GM12878 (cell line): ENCODE data around the gene MRPS25. TPM values are rescaled to one million over a fixed set of nuclear protein-coding genes. Genes with fewer than 3 reads are reported as not detected.

ENCODE experiments used
- ATAC-seq: fragments of 200-7000 bp; cut with Tn5 transposase; 3 replicates; pipeline ENCODE4 v1.9.1; 2020; ENCODE audit warnings: mild to moderate bottlenecking, moderate library complexity
- BruUV-seq: library from RNA; stranded (reverse); fragments of 400-500 nt; replicated peaks from 2 replicates; lab custom pipeline; 2021; lab: Mats Ljungman, UMichigan
- CTCF ChIA-PET: fragments of 300-600 bp; sonication (Branson Sonifier 250); formaldehyde crosslinking; extraction: SDS; loops from one replicate; lab custom pipeline; 2021; ENCODE audit warnings: inconsistent platforms; lab: Yijun Ruan, JAX
- POLR2A ChIA-PET: fragments of 350-600 bp; formaldehyde crosslinking; extraction: SDS; loops from one replicate; lab custom pipeline; 2021; ENCODE audit warnings: inconsistent platforms; lab: Charles Lee
- RAD21 ChIA-PET: fragments of 300-600 bp; sonication (Branson Sonifier 250); formaldehyde crosslinking; loops from one replicate; lab custom pipeline; 2023; ENCODE audit warnings: antibody characterized with exemption; ENCODE audit not compliant: unreplicated experiment; lab: Charles Lee
- SMC1A ChIA-PET: fragments of 300-600 bp; sonication (Branson Sonifier 250); formaldehyde crosslinking; loops from one replicate; lab custom pipeline; 2023; ENCODE audit not compliant: unreplicated experiment, uncharacterized antibody; lab: Charles Lee
- DNase-seq: peaks from one replicate; pipeline ENCODE4 v3.0.0-alpha.2; 2011; ENCODE audit warnings: low read depth, low spot score
- FAIRE-seq: peaks from 3 replicates; lab custom pipeline; 2011; peaks lifted over from hg19 to GRCh38; lab: Jason Lieb, UNC
- H2AFZ ChIP-seq: 2 replicates; pipeline ENCODE4 v1.6.0; 2011; ENCODE audit warnings: low read depth, low read length, control low read depth; ENCODE audit not compliant: control insufficient read depth
- H3K27ac ChIP-seq: 2 replicates; pipeline ENCODE4 v1.5.1; 2011; ENCODE audit warnings: control low read depth; ENCODE audit not compliant: control insufficient read depth, insufficient read depth
- H3K27me3 ChIP-seq, 2 experiments: replicated peaks in 1 of 2; 2 replicates each; pipeline versions ENCODE4 v1.6.0 to v1.6.1; 2011; ENCODE audit warnings: low read length in 1 of 2; ENCODE audit not compliant: control insufficient read depth in 2 of 2, insufficient read depth in 2 of 2
- H3K36me3 ChIP-seq, 2 experiments: 2 replicates each; pipeline ENCODE4 v1.5.1; 2011; ENCODE audit warnings: low read length in 1 of 2; ENCODE audit not compliant: control insufficient read depth in 2 of 2, insufficient read depth in 2 of 2
- H3K4me1 ChIP-seq: 2 replicates; pipeline ENCODE4 v1.6.1; 2011; ENCODE audit warnings: mild to moderate bottlenecking, low read length, moderate library complexity, mixed read lengths; ENCODE audit not compliant: control insufficient read depth, insufficient read depth
- H3K4me2 ChIP-seq: 2 replicates; pipeline ENCODE4 v1.6.0; 2011; ENCODE audit warnings: control low read depth; ENCODE audit not compliant: control insufficient read depth, insufficient read depth
- H3K4me3 ChIP-seq: fragments of 200-600 bp; sonication (generic); 2 replicates; pipeline ENCODE4 v1.5.1; 2016
- H3K79me2 ChIP-seq: 2 replicates; pipeline ENCODE4 v1.6.0; 2011; ENCODE audit warnings: low read length; ENCODE audit not compliant: control insufficient read depth, insufficient read depth
- H3K9ac ChIP-seq: 2 replicates; pipeline ENCODE4 v1.8.0; 2011; ENCODE audit warnings: low read length, control low read depth, mixed read lengths; ENCODE audit not compliant: control insufficient read depth, insufficient read depth
- H3K9me3 ChIP-seq: replicated peaks from 3 replicates; pipeline ENCODE4 v1.5.1; 2011; ENCODE audit warnings: mild to moderate bottlenecking, low read length; ENCODE audit not compliant: control insufficient read depth, insufficient read depth
- H4K20me1 ChIP-seq: 2 replicates; pipeline ENCODE4 v1.6.0; 2011; ENCODE audit not compliant: control insufficient read depth, insufficient read depth
- BACH1 ChIP-seq: fragments of 450-650 bp; IDR thresholded peaks from 2 replicates; pipeline ENCODE4 v1.6.1; 2017; ENCODE audit warnings: mild to moderate bottlenecking, borderline replicate concordance
- BCLAF1 ChIP-seq: fragments of 450-650 bp; IDR thresholded peaks from 2 replicates; pipeline ENCODE4 v1.6.1; 2017; ENCODE audit warnings: antibody characterized with exemption, mild to moderate bottlenecking, moderate library complexity
- E4F1 ChIP-seq: fragments of 450-650 bp; IDR thresholded peaks from 2 replicates; pipeline ENCODE4 v1.6.1; 2018; ENCODE audit warnings: borderline replicate concordance, mild to moderate bottlenecking; ENCODE audit not compliant: partially characterized antibody
- EZH2 ChIP-seq: IDR thresholded peaks from 2 replicates; pipeline ENCODE4 v1.6.1; 2012; ENCODE audit warnings: low read depth, mild to moderate bottlenecking, control low read depth, inconsistent platforms, low read length, borderline replicate concordance; ENCODE audit not compliant: control insufficient read depth
- HDAC2 ChIP-seq: fragments of 200-600 bp; sonication (generic); IDR thresholded peaks from 2 replicates; pipeline ENCODE4 v1.6.1; 2017
- NFIC ChIP-seq: IDR thresholded peaks from 2 replicates; pipeline ENCODE4 v1.6.1; 2012; ENCODE audit warnings: low read depth, mild to moderate bottlenecking, inconsistent platforms, low read length, moderate library complexity
- SP1 ChIP-seq: IDR thresholded peaks from one replicate; pipeline ENCODE4 v1.6.1; 2011; ENCODE audit warnings: low read depth, low read length
- SUZ12 ChIP-seq: fragments of 200-600 bp; sonication (generic); IDR thresholded peaks from one replicate; pipeline ENCODE4 v1.6.1; 2018; ENCODE audit warnings: antibody characterized with exemption, mild to moderate bottlenecking; ENCODE audit not compliant: unreplicated experiment
- USF1 ChIP-seq: IDR thresholded peaks from 2 replicates; pipeline ENCODE4 v1.6.1; 2011; ENCODE audit warnings: borderline replicate concordance, low read depth, mild to moderate bottlenecking, moderate library complexity, mixed read lengths, low read length; ENCODE audit not compliant: insufficient read depth; ENCODE audit errors: extremely low read length
- ZBED1 ChIP-seq: IDR thresholded peaks from 2 replicates; pipeline ENCODE4 v1.6.1; 2016; ENCODE audit warnings: borderline replicate concordance
- WGBS: methylation state at CpG from one replicate; pipeline ENCODE4 v1.1.6; 2016; ENCODE audit warnings: low lambda C conversion rate; ENCODE audit not compliant: insufficient replicate concordance, insufficient coverage; ENCODE audit errors: missing lambda C conversion rate; 5-methylcytosine and 5-hydroxymethylcytosine counted together
- in situ Hi-C: fragments of 300-500 bp; cut with MboI; formaldehyde crosslinking; loops from 9 replicates; pipeline ENCODE4 v1.14.3; 2018; ENCODE audit warnings: mixed read lengths
- intact Hi-C: fragments of 100-400 bp; cut with micrococcal nuclease; formaldehyde crosslinking; loops from one replicate; pipeline ENCODE4 v1.14.2; 2022; ENCODE audit not compliant: unreplicated experiment
- polyA plus RNA-seq, 11 experiments: library from polyadenylated mRNA; depleted of rRNA in 4 of 11; unstranded in 6 of 11; stranded (reverse) in 5 of 11; fragments of >200 nt; fragmentation: Nextera tagmentation in 4 of 11; fragmentation: Illumina TruSeq in 1 of 11; extraction: Ambion mirVana in 4 of 11; extraction: Trizol in 1 of 11; gene quantifications; 1 replicate in 1 of 11; 2 replicates in 10 of 11; pipeline versions ENCODE4 v1.2.1 to v1.2.3, GENCODE V29; 2011 to 2016; ENCODE audit warnings: inconsistent platforms in 2 of 11, missing spikeins in 2 of 11, low read depth in 1 of 11
- total RNA-seq, 4 experiments: library from RNA; depleted of rRNA in 3 of 4; stranded (reverse); fragments of >200 nt in 3 of 4; fragmentation: Illumina TruSeq in 1 of 4; extraction: Trizol in 1 of 4; gene quantifications; 2 replicates each; pipeline versions ENCODE4 v1.2.1 to v1.2.3, GENCODE V29; 2013 to 2021

Gene MRPS25
- total and polyA plus RNA-seq, 10 of the 15 experiments (the other 5 are each of a cell fraction or from before 2014, with no cell fraction given), result 17.0 to 114 (median 62.2) TPM

- WGBS, result 96% methylated on average over 3 of the region's 3 CpGs
- H3K4me3 ChIP-seq, result no peak overlapping the region
- CTCF ChIA-PET, result no interaction called here
Measured at GRCh38 chr3:15033103-15033502, 32.0 kb downstream of the MRPS25 start.

More at GRCh38 chr3:15033103-15033502, 32.0 kb downstream of the MRPS25 start:
- Histone ChIP-seq H3K27me3 (no peaks in the 10 kb centered on the region), H3K9me3 (no peaks in the 10 kb centered on the region)
- no TSS peak for BruUV-seq
- RAD21 ChIA-PET, result interaction anchor here (1.0 kb wide), 1 partner anchor 111 kb away, joined by 3 read pairs; no protein-coding TSS in a partner anchor
- no peak for TF ChIP-seq BACH1
- no peak for TF ChIP-seq E4F1
- TF ChIP-seq USF1, result no peak
- no peak for TF ChIP-seq BCLAF1
- TF ChIP-seq SP1, result no peak
- TF ChIP-seq NFIC, result no peak
- TF ChIP-seq ZBED1, result no peak
- no peak for TF ChIP-seq EZH2
- TF ChIP-seq SUZ12, result no peak
- no peak for TF ChIP-seq HDAC2
- TF ChIP-seq, all 136 proteins: peak for 0
- in situ Hi-C loops (no loop called here), intact Hi-C loops (no loop called here)
- no peak for DNase-seq
- Histone ChIP-seq H3K9ac (no peak overlapping the region), H4K20me1 (no peaks in the 10 kb centered on the region), H2AFZ (no peak overlapping the region), H3K4me2 (no peak overlapping the region), H3K36me3 (peaks cover 18 to 49% of the 10 kb centered on the region in 2 experiments), H3K27ac (no peak overlapping the region), H3K79me2 (no peaks in the 10 kb centered on the region), H3K4me1 (no peaks in the 10 kb centered on the region)
- no peak for FAIRE-seq
- POLR2A ChIA-PET, result interaction anchor here (0.7 kb wide), 1 partner anchor 465 kb away, joined by 6 read pairs; no protein-coding TSS in a partner anchor
- ATAC-seq, result no peak
- SMC1A ChIA-PET, result no interaction called here
